Skeletal muscle tissue (tissue), 4 donors: ENCODE measurements around the gene SERPINB6. TPM values are rescaled to one million over a fixed set of nuclear protein-coding genes. Genes with fewer than 3 reads are reported as not detected.
"Not testable (repeated sequence)": the region's sequence is repeated elsewhere in the genome, so short reads cannot be mapped to it uniquely, and the experiment has no call there.

Experiments
- H3K27ac ChIP-seq: one replicate; pipeline ENCODE4 v1.7.0; 2013; ENCODE audit warnings: mild to moderate bottlenecking, low read depth, low read length, inconsistent platforms
- H3K27me3 ChIP-seq, 3 donors: one replicate each; pipeline ENCODE4 v1.7.0; 2013; ENCODE audit warnings: low read length in 3 of 3; ENCODE audit not compliant: control insufficient read depth in 3 of 3, insufficient read depth in 3 of 3
- H3K36me3 ChIP-seq, 3 donors: one replicate each; pipeline ENCODE4 v1.7.0; 2013; ENCODE audit warnings: low read length in 3 of 3; ENCODE audit not compliant: control insufficient read depth in 3 of 3, insufficient read depth in 3 of 3
- H3K4me1 ChIP-seq, 3 donors: one replicate each; pipeline ENCODE4 v1.7.0; 2013; ENCODE audit warnings: low read length in 3 of 3, mild to moderate bottlenecking in 3 of 3; ENCODE audit not compliant: control insufficient read depth in 3 of 3, insufficient read depth in 3 of 3
- H3K4me3 ChIP-seq, 3 donors: one replicate each; pipeline ENCODE4 v1.7.0; 2013; ENCODE audit warnings: low read length in 3 of 3
- H3K9ac ChIP-seq, 3 donors: one replicate each; pipeline ENCODE4 v1.7.0; 2013; ENCODE audit warnings: low read length in 3 of 3, mild to moderate bottlenecking in 3 of 3, moderate library complexity in 2 of 3, low read depth in 1 of 3
- H3K9me3 ChIP-seq, 3 donors: one replicate each; pipeline ENCODE4 v1.7.0; 2013; ENCODE audit warnings: low read length in 3 of 3; ENCODE audit not compliant: control insufficient read depth in 3 of 3
- total RNA-seq: library from RNA; depleted of rRNA; stranded (reverse); fragments of >200 nt; gene quantifications from one replicate; pipeline ENCODE4 v1.2.3, GENCODE V29; 2014
- donor health status: Osteomylitis.

SERPINB6 gene
- total RNA-seq, 1 donor from 2014 or later: 52.7 TPM

DNA sequence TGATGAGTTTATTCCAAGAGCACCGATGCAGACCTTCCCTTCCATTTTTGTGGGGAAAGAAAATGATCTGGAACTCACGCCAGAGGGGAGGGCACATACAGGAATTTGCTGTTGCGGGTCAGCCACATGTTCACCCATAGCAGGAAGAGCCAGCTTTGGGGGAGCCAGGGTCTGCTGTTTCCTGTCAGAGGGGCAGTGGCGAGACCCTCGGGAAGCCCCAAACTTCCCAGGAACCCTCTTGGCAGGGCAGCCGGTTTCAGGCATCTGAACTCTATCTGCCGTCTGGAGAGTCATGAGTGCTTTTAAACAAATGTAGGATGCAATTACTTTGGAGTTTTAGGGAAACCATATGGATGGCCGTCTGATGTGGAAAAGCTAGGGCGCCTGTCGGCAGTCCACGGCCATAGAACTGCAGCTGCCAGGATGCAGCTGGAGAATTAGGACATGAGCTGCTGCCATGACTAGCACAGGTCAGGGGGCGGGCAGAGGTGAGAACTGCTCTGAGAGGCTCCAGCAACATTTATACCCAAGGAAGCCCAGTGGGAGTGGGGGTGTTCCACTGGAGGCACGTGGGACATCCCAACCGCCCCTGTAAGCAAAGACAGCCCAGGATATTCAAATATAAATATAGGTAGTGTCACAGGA is 53.4 kb downstream of the SERPINB6 start:
- H3K27me3 ChIP-seq: no peaks in the 10 kb centered on the region
- no peaks in the 10 kb centered on the region for H3K36me3 ChIP-seq
- H3K9ac ChIP-seq: no peak overlapping the region
- H3K4me1 ChIP-seq: peaks cover 0 to 2% (median 0%) of the 10 kb centered on the region in 3 donors
- H3K9me3 ChIP-seq: no peaks in the 10 kb centered on the region
- no peak overlapping the region for H3K4me3 ChIP-seq
- no peak overlapping the region for H3K27ac ChIP-seq

DNA sequence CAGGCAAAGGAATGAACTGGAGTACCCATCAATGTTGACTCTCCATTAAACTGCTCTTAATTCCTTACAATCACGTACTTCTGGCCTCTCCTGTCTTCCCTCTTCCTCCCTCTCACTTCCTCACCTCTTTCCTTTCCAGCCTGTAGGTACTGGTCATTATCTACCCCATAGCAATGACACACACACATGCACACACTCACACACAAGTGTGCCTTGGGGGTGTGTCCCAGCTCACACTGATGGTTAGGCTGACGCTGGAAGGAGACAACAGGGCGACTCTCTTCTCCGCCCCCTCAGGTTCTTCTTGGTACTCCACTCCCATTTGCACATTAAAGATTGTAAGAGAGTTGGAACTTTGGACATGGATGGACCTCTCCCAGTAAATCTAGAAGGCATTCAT is 54.3 kb downstream of the SERPINB6 start:
- Histone ChIP-seq H3K36me3 (no peaks in the 10 kb centered on the region), H3K4me1 (peaks cover 0 to 2% (median 0%) of the 10 kb centered on the region in 3 donors), H3K27ac (no peak overlapping the region), H3K9ac (no peak overlapping the region), H3K27me3 (no peaks in the 10 kb centered on the region), H3K9me3 (no peaks in the 10 kb centered on the region), H3K4me3 (no peak overlapping the region)

DNA sequence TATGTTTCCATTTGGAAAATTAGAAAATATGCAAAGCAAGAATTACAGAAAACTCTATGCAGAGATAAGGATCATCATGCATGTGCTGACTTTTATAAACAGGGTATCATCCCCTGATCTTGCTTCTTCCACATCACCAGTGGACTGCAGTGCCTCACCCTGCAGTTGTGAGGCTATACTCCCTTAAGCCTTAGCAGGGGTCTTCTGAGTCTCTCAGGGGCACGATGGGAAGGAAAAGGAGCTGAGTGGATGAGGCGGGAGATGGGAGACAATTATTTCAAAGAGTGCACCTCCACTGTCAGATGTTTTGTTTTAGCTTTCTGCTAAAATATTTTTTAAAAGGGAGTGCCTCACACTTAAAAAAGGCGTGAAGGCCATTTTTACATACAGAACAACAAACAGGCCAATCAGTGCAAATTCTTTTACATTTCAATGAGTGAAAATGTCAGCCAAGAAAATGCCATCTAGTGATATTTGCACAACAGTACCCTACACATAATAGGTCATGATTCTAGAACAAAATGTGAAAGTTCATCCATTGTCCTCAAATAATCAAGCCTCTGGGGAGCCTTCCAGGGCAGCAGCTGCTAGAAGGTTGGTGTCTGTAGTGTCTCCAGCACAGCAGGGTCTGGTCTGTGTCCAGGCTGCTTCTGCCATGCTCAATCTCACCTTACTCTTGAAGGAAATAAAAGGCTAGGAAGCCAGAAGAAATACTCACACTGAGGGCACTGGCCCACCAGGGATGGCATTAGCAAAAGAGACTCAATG is 55.0 kb downstream of the SERPINB6 start:
- Histone ChIP-seq H3K4me1 (peaks cover 0 to 2% (median 0%) of the 10 kb centered on the region in 3 donors), H3K27ac (no peak overlapping the region), H3K9ac (no peak overlapping the region), H3K36me3 (no peaks in the 10 kb centered on the region), H3K9me3 (no peaks in the 10 kb centered on the region), H3K27me3 (no peaks in the 10 kb centered on the region), H3K4me3 (no peak overlapping the region)

DNA sequence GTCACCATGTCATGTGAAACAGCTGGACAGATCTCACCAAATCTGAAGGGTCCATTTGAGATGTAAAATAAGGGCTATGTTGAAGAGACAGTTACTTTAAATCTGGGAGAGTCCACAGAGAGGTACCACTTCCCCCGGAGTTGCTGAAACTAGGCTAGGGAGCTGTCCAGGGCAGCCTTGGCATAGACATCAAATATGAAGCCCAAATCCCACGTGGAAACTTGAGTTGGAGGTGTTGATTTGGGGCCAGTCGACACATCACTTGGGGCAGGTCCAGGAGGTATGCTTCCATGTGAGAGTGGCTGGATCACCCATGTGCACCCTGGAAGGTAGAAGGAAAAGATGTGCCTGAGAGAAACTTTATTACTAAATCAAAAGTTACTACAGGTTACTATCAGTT is 56.2 kb downstream of the SERPINB6 start:
- Histone ChIP-seq H3K9ac (no peak overlapping the region), H3K27ac (no peak overlapping the region), H3K4me1 (peaks cover 0 to 2% (median 0%) of the 10 kb centered on the region in 3 donors), H3K9me3 (no peaks in the 10 kb centered on the region), H3K27me3 (no peaks in the 10 kb centered on the region), H3K36me3 (no peaks in the 10 kb centered on the region), H3K4me3 (no peak overlapping the region)

DNA sequence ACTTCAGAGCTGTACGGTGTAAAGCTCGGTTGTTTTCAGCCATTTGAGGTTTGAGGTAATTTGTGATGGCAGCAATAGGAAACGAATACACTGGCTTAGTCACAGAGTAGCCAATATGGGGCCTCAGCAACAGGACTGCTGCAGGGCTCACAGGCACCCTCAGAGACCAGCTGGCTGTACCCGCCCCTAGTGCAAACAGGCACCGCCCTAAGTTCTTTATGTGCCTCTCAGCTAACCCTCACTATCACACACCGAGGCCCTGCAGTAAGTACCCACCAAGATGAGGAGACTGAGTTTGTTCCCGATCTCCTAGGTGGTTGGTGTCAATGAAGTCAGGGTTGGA is 57.1 kb downstream of the SERPINB6 start:
- Histone ChIP-seq H3K4me3 (no peak overlapping the region), H3K36me3 (no peaks in the 10 kb centered on the region), H3K27me3 (no peaks in the 10 kb centered on the region), H3K4me1 (peaks cover 0 to 2% (median 0%) of the 10 kb centered on the region in 3 donors), H3K27ac (no peak overlapping the region), H3K9me3 (no peaks in the 10 kb centered on the region), H3K9ac (no peak overlapping the region)

DNA sequence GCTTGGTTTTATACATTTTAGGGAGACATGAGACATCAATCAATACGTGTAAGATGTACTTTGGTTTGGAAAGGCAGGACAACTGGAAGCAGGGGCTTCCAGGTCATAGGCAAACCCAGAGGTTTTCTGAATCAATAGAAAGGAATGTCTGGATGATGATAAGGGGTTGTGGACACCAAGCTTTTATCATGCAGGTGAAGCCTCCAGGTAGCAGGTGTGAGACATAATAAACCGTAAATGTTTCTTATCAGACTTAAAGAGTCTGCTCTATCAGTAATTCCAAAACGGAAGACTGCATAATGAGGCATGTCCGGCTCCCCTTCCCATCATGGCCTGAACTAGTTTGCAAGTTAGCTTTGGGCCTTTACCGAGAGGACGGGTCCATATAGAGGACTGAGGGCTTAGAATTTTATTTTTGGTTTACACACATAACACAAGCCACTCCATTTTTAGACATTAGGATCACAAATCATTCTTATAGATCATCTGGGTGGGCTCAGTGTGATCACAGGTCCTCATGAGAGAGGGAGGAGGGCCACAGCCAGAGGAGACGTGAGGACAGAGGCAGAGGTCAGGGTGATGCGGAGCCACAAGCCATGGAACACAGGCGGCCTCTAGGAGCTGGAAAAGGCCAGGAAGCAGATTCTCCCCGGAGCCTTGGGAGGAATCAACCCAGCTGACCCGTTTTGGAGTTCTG is 57.6 kb downstream of the SERPINB6 start:
- no peak overlapping the region for H3K4me3 ChIP-seq
- no peaks in the 10 kb centered on the region for H3K27me3 ChIP-seq
- H3K36me3 ChIP-seq: no peaks in the 10 kb centered on the region
- H3K9ac ChIP-seq: no peak overlapping the region
- H3K27ac ChIP-seq: no peak overlapping the region
- H3K9me3 ChIP-seq: no peaks in the 10 kb centered on the region
- peaks cover 0 to 2% (median 0%) of the 10 kb centered on the region in 3 donors for H3K4me1 ChIP-seq

DNA sequence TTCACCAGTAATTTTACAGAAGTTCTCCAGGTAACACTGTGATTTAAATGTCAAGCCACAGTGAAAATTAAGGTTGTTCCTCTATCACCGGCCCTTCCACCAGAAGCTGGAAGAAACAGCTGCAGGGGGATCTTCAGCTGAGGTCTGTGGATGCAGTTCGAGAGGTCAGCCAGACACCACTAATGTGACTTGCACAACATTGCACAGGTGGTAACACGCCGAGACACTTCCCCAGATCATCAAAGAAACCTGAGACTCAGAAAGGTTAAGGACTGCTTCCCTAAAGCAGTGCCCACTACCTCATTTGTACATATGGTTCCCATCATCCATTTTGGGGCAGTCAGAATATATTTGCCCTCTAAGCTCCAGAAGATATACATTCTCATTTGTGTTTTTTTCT is 60.2 kb downstream of the SERPINB6 start:
- Histone ChIP-seq H3K4me3 (no peak overlapping the region), H3K9ac (no peak overlapping the region), H3K9me3 (no peaks in the 10 kb centered on the region), H3K27ac (no peak overlapping the region), H3K27me3 (no peaks in the 10 kb centered on the region), H3K36me3 (no peaks in the 10 kb centered on the region), H3K4me1 (no peaks in the 10 kb centered on the region)

DNA sequence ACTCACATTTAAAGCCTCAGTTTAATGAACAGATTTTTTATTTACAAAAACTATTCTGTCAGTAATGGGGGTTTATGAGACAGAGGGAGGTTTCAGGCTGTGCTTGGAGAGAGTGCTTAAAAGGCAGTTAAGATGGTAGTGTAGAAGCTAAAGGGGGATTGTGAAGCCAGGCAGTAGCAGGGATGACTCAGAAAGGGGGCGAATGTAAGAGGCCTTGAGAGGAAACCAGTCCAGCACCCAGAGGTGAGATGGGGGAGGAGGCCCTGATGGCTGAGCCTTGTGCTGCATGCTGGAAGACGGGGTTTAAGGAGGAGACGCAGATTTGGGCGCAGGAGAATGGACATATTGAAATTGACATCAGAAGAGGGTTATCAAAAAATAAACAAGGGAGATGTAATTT is 61.6 kb downstream of the SERPINB6 start:
- Histone ChIP-seq H3K9ac (no peak overlapping the region), H3K27ac (no peak overlapping the region), H3K9me3 (no peaks in the 10 kb centered on the region), H3K36me3 (no peaks in the 10 kb centered on the region), H3K27me3 (no peaks in the 10 kb centered on the region), H3K4me3 (no peak overlapping the region), H3K4me1 (no peaks in the 10 kb centered on the region)

DNA sequence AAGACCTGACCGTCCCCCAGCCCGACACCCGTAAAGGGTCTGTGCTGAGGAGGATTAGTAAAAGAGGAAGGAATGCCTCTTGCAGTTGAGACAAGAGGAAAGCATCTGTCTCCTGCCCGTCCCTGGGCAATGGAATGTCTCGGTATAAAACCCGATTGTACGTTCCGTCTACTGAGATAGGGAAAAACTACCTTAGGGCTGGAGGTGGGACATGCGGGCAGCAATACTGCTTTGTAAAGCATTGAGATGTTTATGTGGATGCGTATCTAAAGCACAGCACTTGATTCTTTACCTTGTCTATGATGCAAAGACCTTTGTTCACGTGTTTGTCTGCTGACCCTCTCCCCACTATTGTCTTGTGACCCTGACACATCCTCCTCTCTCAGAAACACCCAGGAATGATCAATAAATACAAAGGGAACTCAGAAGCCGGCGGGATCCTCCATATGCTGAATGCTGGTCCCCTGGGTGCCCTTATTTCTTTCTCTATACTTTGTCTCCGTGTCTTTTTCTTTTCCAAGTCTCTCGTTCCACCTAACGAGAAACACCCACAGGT is 62.2 kb downstream of the SERPINB6 start:
- not testable (repeated sequence) for H3K9ac ChIP-seq, H3K27ac ChIP-seq, H3K9me3 ChIP-seq, H3K4me1 ChIP-seq, H3K36me3 ChIP-seq, H3K27me3 ChIP-seq, H3K4me3 ChIP-seq

DNA sequence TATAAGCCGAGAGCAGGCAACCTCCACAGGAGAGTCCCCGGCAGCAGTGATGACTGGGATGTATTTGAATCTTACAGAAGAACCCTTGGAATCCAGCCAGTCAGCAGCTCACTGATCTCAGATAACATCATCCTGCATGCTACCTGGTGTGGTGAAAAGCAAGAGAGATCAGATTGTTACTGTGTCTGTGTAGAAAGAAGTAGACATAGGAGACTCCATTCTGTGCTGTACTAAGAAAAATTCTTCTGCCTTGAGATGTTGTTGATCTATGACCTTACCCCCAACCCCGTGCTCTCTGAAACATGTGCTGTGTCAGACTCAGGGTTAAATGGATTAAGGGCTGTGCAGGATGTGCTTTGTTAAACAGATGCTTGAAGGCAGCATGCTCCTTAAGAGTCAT is 62.9 kb downstream of the SERPINB6 start:
- not testable (repeated sequence) for H3K27ac ChIP-seq, H3K27me3 ChIP-seq, H3K4me3 ChIP-seq, H3K9ac ChIP-seq, H3K9me3 ChIP-seq, H3K4me1 ChIP-seq, H3K36me3 ChIP-seq
